ENCODE results near the gene DDX24. TPM values are rescaled to one million over a fixed set of nuclear protein-coding genes. Genes with fewer than 3 reads are reported as not detected.

Gene DDX24
- total and polyA plus RNA-seq, 2 of the 8 experiments (the other 6 are each of a cell fraction or from before 2014, with no cell fraction given) = 89.0 to 201 TPM

- CTCF ChIA-PET (ENCODE audit: partially characterized antibody) = interaction anchor here (0.9 to 17.4 kb wide), 7 partner anchors 11 to 252 kb away, joined by 3 to 148 read pairs (median 27); partner anchors contain the start of gene IFI27
- TF ChIP-seq GTF2F1 (IDR thresholded peaks at IDR 0.05; ENCODE audit: borderline replicate concordance, low read depth, low read length) (no peak), TAF1 (IDR thresholded peaks at IDR 0.05; ENCODE audit: low read depth, low read length) (no peak), GABPA (IDR thresholded peaks at IDR 0.05; ENCODE audit: borderline replicate concordance, insufficient read depth, low read length) (no peak), RXRA (IDR thresholded peaks at IDR 0.05; ENCODE audit: insufficient read depth, low read depth, low read length) (no peak), RAD21 (IDR thresholded peaks at IDR 0.05 in 1 of 2, conservative IDR thresholded peaks at IDR 0.05 in 1 of 2; ENCODE audit: low read depth in 2 of 2, low read length in 2 of 2) (no peak), NANOG (IDR thresholded peaks at IDR 0.05; ENCODE audit: insufficient read depth, low read depth, low read length, poor library complexity, severe bottlenecking) (no peak), POU5F1 (IDR thresholded peaks at IDR 0.05; ENCODE audit: low read depth, low read length) (no peak), ATF2 (IDR thresholded peaks at IDR 0.05; ENCODE audit: low read length) (no peak), CEBPB (IDR thresholded peaks at IDR 0.05; ENCODE audit: low read depth, low read length) (no peak), SUZ12 (IDR thresholded peaks at IDR 0.05; ENCODE audit: low read length) (no peak), FOSL1 (IDR thresholded peaks at IDR 0.05; ENCODE audit: insufficient read depth, low read depth, low read length) (no peak), CREB1 (IDR thresholded peaks at IDR 0.05) (no peak), HDAC6 (IDR thresholded peaks at IDR 0.05; ENCODE audit: low read depth, low read length) (no peak)
Measured at GRCh38 chr14:94054401-94054800, 26.6 kb downstream of the DDX24 start.

More at GRCh38 chr14:94054401-94054800, 26.6 kb downstream of the DDX24 start:
- Histone ChIP-seq H2BK20ac (ENCODE audit: low read length) (no peak overlapping the region), H3K27ac (ENCODE audit: low read depth, low read length) (no peak overlapping the region), H3K4ac (replicated peaks; ENCODE audit: insufficient read length, low read depth, low read length) (no peak overlapping the region), H3K79me1 (ENCODE audit: low read depth, low read length) (no peaks in the 10 kb centered on the region; the same call in 1 of the 2 replicates), H2BK5ac (ENCODE audit: low read depth, low read length) (no peak overlapping the region), H3K9me3 (ENCODE audit: insufficient read depth in 2 of 2, low read depth in 1 of 2, low read length in 1 of 2) (no peaks in the 10 kb centered on the region), H2AK5ac (ENCODE audit: low read depth, low read length) (no peak overlapping the region), H3K27me3 (replicated peaks in 1 of 4; ENCODE audit: control insufficient read depth in 3 of 4, extremely low read depth in 1 of 4, insufficient read depth in 3 of 4, low read length in 3 of 4) (no peaks in the 10 kb centered on the region), H2BK12ac (ENCODE audit: low read depth, low read length) (no peak overlapping the region), H3K79me2 (ENCODE audit: control insufficient read depth in 1 of 2, insufficient read depth in 2 of 2, low read length in 2 of 2) (no peaks in the 10 kb centered on the region), H3K56ac (replicated peaks; ENCODE audit: insufficient read length, low read depth, low read length) (no peak overlapping the region), H3K23me2 (ENCODE audit: low read depth, low read length) (no peaks in the 10 kb centered on the region), H3K14ac (ENCODE audit: insufficient read length) (no peak overlapping the region), H4K91ac (replicated peaks; ENCODE audit: insufficient read length, low read length) (no peak overlapping the region), H3K18ac (ENCODE audit: extremely low read depth, low read length) (no peak overlapping the region), H2BK120ac (replicated peaks; ENCODE audit: low read depth, low read length) (no peak overlapping the region), H4K8ac (ENCODE audit: extremely low read depth, insufficient read depth, low read length) (no peak overlapping the region), H2AFZ (ENCODE audit: low read length) (no peak overlapping the region), H3K4me3 (ENCODE audit: extremely low read depth in 1 of 4, insufficient read depth in 2 of 4, low read depth in 3 of 4, low read length in 4 of 4) (no peak overlapping the region), H3K4me2 (ENCODE audit: insufficient read depth in 1 of 2, low read depth in 2 of 2, low read length in 2 of 2) (no peak overlapping the region), H4K20me1 (replicated peaks in 1 of 2; ENCODE audit: control insufficient read depth in 1 of 2, insufficient read depth in 2 of 2, low read length in 2 of 2) (peaks cover 1 to 5% of the 10 kb centered on the region in 2 experiments), H3K36me3 (ENCODE audit: control insufficient read depth in 2 of 4, insufficient read depth in 4 of 4, low read length in 3 of 4) (peaks cover 27 to 81% (median 58%) of the 10 kb centered on the region in 4 experiments), H2BK15ac (ENCODE audit: low read length) (no peak overlapping the region), H4K5ac (ENCODE audit: insufficient read length, low read depth, low read length) (no peak overlapping the region), H3K4me1 (replicated peaks in 1 of 4; ENCODE audit: control insufficient read depth in 3 of 4, insufficient read depth in 4 of 4, low read length in 3 of 4) (no peaks in the 10 kb centered on the region; a peak in 1 of 7 replicates), H3K9ac (replicated peaks in 1 of 4; ENCODE audit: extremely low read depth in 1 of 4, low read depth in 3 of 4, low read length in 3 of 4) (no peak overlapping the region), H3K23ac (ENCODE audit: insufficient read length) (no peak overlapping the region)
- POLR2A ChIA-PET (ENCODE audit: partially characterized antibody) = no interaction called here
- 90% methylated on average over 1 of the region's 1 CpG; no CpG with 5 or more reads in 1 of the 2 experiments for WGBS, 2 experiments (ENCODE audit: extremely low coverage in 1 of 2, insufficient coverage in 1 of 2, insufficient read length in 1 of 2, insufficient replicate concordance in 2 of 2, low coverage in 1 of 2, low lambda C conversion rate in 2 of 2, missing lambda C conversion rate in 1 of 2)
- DNase-seq (ENCODE audit: low read depth in 1 of 2, low spot score in 2 of 2) = no peak
- no peak for FAIRE-seq
